Hindlimb muscle (tissue), 1 donor: ENCODE results near the gene TACC3. TPM values are rescaled to one million over a fixed set of nuclear protein-coding genes. Genes with fewer than 3 reads are reported as not detected.
A peak's percentile ranks its signal among the peaks of the same experiment; 100 is the strongest.

Source experiments
- DNase-seq: peaks from one replicate; pipeline ENCODE4 v3.0.0-alpha.2; 2013
- polyA plus RNA-seq: library from polyadenylated mRNA; unstranded; fragments of 120-200 nt; gene quantifications from one replicate; pipeline ENCODE4 v1.2.1, GENCODE V29; 2013; ENCODE audit not compliant: insufficient read length

The TACC3 gene
- polyA plus RNA-seq, 1 donor, result 27.9 TPM

GRCh38 chr4:1723131-1723801 is 1.9 kb downstream of the TACC3 start:
- no peak for DNase-seq

GRCh38 chr4:1725521-1725920 is 4.2 kb downstream of the TACC3 start:
- no peak for DNase-seq

GRCh38 chr4:1726146-1726934 is 5.0 kb downstream of the TACC3 start:
- peak; percentile 88 for DNase-seq

GRCh38 chr4:1727117-1728031 is 6.1 kb downstream of the TACC3 start:
- no peak for DNase-seq

- no peak for DNase-seq
Observed at GRCh38 chr4:1728061-1728980, 7.0 kb downstream of the TACC3 start.

- DNase-seq, result no peak
Observed at GRCh38 chr4:1730532-1731135, 9.3 kb downstream of the TACC3 start.

GRCh38 chr4:1731180-1731579 is 9.9 kb downstream of the TACC3 start:
- DNase-seq, result no peak

- DNase-seq, result no peak
Observed at GRCh38 chr4:1732911-1733310, 11.6 kb downstream of the TACC3 start.

- no peak for DNase-seq
Observed at GRCh38 chr4:1735215-1735614, 13.9 kb downstream of the TACC3 start.

- DNase-seq, result no peak
Observed at GRCh38 chr4:1736812-1737211, 15.5 kb downstream of the TACC3 start.

GRCh38 chr4:1737666-1738065 is 16.3 kb downstream of the TACC3 start:
- DNase-seq, result no peak

- no peak for DNase-seq
Observed at GRCh38 chr4:1738410-1738809, 17.1 kb downstream of the TACC3 start.

GRCh38 chr4:1739358-1739757 is 18.0 kb downstream of the TACC3 start:
- DNase-seq, result no peak

GRCh38 chr4:1740021-1740545 is 18.8 kb downstream of the TACC3 start:
- no peak for DNase-seq

GRCh38 chr4:1741208-1741607 is 19.9 kb downstream of the TACC3 start:
- no peak for DNase-seq

- no peak for DNase-seq
Observed at GRCh38 chr4:1743551-1743950, 22.2 kb downstream of the TACC3 start.

- no peak for DNase-seq
Observed at GRCh38 chr4:1743975-1744374, 22.7 kb downstream of the TACC3 start.

- no peak for DNase-seq
Observed at GRCh38 chr4:1744552-1744951, 23.2 kb downstream of the TACC3 start.

- DNase-seq, result no peak
Observed at GRCh38 chr4:1745165-1745564, 23.8 kb downstream of the TACC3 start.

GRCh38 chr4:1745697-1746096 is 24.4 kb downstream of the TACC3 start:
- no peak for DNase-seq

GRCh38 chr4:1746265-1746691 is 25.0 kb downstream of the TACC3 start:
- DNase-seq, result peak; percentile 53
